ENCODE results near the gene ZBED2.
"Not testable (repeated sequence)": the region's sequence is repeated elsewhere in the genome, so short reads cannot be mapped to it uniquely, and the experiment has no call there.

The ZBED2 gene, protein sequence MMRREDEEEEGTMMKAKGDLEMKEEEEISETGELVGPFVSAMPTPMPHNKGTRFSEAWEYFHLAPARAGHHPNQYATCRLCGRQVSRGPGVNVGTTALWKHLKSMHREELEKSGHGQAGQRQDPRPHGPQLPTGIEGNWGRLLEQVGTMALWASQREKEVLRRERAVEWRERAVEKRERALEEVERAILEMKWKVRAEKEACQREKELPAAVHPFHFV

DNA sequence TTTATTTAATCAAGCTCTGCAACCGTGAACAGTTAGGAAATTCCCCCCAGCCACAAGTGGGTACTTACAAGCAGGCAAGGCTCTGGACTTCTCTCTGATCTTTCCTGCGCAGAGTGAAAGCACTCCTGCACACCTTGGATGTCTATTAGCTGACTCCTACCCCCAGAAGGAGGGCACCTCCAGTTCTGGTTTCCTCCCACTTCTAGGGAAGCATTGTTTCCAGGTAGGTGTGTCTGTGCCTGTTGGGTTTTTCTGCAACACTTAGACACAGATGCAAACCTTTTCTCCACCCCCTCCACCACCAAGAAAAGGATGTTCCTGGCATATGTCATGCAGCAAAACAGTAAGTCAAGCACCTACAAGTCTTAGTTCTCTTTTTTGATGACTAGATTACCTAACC lies at the start of gene ZBED2:
Gene ZBED2, minus strand, starts transcription at position 115 of the 400 bp plus-strand sequence. CDS start 1,145 bp downstream, outside the sequence.
- DNase-seq (ENCODE audit: low read depth): no peak

DNA sequence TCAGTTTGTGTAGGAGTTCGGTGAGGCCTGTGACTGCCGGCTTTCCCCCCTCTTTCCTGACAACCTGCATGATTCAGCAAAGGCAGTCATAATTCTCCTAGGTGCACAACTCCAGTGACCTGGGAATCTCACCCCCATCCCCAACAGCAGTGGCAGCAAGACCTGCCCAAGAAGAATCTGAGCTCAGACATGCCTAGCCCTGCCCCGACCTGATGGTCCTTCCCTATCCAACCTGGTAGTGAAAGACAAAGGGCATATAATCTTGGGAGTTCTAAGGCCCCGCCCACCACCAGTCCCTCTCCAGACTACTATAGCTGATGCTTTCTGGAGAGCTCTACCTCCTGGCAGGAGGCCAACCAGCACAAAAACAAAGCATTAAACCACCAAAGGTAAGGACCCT lies 44.2 kb upstream of the ZBED2 start:
- no peak for DNase-seq (ENCODE audit: low read depth)

DNA sequence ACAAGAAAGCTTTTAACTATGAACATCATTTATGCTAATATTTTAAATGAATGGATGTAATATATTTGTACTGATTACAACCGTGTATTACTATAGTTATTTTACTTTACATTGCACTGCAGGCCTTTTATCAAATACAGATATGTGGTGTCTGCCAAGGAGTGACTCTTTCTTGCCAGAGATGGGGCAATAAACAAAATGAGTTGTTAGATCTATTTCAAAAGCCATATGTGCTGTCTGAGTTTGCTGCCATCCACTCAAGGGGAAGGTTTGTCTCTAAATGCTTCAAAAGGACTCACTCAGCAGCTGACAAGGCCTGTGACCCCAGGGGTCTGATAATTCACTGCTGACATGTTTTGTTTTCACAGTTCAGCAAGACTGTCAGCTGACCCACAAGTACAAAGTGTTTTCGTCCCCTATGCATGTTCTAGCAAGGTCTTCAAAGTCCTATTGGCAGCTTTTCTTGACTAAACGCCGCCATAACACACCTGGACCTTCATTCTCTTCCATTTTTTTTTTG lies 41.3 kb upstream of the ZBED2 start:
- DNase-seq (ENCODE audit: low read depth): no peak

DNA sequence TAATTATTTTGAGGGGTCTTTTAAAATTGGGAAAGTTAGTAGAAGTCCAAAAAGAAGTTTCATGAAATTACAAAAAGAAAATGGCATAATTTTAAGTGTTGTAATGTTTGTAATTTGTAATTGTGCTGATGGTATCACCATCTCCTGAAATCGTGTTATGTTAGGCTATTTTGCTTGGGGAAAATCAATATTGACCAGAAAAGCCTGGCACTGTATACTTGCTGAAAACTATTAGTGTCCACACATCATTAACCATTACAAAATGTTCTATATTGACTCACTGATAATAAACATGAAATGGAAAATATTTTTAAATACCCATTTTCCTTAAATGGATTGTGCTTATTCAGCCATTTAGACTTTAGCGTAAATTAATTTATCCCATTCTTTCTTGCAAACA lies 40.3 kb upstream of the ZBED2 start:
- no peak for DNase-seq (ENCODE audit: low read depth)

DNA sequence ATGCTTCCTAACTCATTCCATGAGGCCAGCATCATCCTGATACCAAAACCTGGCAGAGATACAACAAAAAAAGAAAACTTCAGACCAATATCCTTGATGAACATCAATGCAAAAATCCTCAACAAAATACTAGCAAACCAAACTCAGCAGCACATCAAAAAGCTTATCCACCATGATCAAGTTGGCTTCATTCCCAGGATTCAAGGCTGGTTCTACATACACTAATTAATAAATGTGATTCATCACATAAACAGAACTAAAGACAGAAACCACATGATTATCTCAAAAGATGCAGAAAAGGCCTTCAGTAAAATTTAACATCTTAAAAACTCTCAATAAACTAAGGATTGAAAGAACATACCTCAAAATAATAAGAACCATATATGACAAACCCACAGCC lies 35.5 kb upstream of the ZBED2 start:
- not testable (repeated sequence) for DNase-seq (ENCODE audit: low read depth)

DNA sequence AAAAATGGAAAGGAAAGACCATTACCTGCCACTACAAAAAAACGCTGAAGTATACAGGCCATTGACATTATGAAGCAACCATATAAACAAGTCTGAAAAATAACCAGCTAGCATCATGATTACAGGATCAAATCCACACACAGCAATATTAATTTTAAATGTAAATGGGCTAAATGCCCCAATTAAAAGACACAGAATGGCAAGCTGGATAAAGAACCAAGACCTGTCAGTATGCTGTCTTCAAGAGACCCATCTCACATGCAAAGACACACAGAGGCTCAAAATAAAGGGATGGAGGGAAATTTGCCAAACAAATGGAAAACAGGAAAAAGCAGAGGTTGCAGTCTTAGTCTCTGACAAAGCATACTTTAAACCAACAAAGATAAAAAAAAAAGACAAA lies 33.9 kb upstream of the ZBED2 start:
- DNase-seq (ENCODE audit: low read depth): not testable (repeated sequence)

DNA sequence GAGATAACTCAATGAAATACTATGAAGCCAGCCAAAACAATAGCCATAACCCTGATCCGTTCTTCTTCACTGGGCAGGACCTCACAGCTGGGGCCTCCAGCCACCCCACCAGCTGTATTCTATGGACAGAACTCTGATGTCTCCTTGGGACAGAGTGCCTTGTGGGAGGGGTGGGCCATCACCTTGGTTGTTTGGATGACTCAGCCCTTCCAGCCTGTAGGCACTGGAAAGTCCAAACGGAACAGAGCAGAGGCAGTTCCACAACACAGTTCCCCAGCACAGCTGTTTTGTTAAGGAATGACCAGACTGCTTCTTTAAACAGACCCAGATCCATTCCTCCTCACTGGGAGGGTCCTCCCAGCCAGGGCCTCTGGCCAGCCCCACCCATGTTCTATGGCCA lies 31.9 kb upstream of the ZBED2 start:
- no peak for DNase-seq (ENCODE audit: low read depth)

DNA sequence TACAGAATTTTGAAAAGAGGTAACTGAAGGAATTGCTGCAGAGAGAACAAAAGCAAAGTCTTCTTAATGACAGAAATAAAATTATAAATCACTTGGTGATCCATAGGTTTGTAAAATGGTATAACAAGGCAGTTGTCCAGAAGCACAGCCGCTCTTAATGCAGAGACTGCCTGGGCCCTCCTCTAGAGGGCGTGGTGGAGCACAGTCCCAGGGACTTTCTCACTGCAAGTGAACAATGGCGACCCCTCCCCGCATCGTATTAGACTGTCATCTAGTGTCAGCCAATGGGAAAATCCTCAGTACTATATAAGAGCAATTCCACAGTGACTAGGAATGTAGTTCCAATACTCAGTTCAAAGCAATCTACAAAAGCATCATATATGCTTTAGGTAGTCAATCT lies 26.4 kb upstream of the ZBED2 start:
- DNase-seq (ENCODE audit: low read depth): no peak

DNA sequence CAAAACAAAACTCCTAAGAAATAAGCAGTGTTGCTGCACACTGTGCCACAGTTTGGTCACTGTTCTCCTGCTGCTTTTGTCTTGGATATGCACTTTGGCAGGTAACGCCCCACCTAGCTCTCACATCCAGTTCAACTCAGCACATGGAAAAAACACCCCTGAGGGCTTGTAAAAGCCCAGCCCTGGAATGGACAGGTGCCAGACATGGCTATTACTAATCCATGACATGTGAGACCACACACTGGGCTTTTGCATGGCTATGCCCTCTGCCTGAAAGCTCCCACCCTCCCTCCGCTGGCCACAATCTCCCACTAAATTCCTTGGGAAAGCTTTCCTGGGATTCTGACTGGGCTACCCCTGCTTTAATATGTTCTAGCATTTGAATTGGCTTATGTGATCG lies 24.7 kb upstream of the ZBED2 start:
- DNase-seq (ENCODE audit: low read depth): no peak

DNA sequence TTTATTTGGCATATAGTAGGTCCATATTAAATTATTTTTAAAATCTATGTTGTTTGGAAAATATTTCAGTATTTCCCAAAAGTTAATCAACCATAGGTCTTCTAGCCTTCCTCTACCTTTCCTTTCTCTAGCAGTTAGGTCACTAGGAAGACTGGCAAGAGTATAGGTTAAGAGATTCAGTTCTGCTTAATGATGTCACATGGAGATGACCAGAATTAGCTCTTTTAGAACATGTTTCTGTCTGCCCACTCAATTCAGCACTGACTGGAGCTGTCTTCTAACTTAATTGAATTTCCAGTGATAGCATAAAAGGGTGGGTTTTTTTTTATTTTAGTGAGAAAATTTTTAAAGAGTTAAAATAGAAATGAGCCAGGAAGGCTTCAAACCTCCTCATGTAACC lies 23.8 kb upstream of the ZBED2 start:
- DNase-seq (ENCODE audit: low read depth): no peak

DNA sequence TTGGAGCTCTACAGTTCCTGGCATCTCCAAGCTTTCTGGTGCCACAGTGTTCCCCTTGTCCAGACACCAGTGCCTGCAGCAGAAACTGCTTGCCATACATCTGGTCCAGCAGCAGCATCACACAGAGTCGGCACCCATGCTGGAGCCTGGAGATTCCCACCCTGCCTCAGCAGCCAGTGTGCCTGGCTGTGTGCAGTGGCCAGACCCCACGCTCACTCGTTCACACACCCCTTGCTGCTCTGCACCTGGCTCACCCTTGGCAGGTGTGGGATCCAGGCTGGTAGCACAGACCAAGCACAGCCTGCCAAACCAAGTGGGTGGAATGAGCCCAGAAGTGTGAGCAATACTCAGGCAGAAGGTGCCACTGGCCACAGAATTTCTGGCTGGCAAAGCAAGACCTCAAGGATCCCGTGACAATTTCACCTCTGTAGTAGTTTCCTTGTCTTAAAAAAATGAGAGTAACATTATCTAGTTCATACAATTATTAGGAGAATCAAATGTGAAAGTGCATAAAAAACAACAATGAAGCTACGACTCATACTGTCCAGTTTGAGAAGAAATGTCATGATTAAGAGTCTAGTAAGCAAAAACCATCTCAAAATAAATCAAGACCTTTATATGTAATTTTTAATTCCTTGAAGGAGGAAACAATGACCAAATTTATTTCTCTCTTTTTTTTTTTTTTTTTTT lies 22.9 kb upstream of the ZBED2 start:
- DNase-seq (ENCODE audit: low read depth): no peak

DNA sequence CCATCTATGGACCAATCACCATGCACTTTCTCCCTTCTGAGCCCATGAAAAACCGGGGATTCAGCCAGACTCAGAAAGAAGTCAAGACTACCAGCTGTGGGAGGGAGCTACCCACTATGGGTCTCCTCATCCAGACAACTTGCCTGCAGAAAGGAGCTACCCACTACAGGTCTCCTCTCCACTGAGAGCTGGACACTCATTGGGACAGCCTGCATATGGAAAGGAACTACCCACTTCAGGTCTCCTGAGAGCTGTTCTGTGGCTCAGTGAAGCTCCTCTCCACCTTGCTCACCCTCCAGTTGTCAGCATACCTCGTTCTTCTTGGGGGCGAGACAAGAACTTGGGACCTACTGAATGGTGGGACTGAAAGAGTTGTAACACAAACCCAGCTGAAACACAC lies 22.3 kb upstream of the ZBED2 start:
- no peak for DNase-seq (ENCODE audit: low read depth)

DNA sequence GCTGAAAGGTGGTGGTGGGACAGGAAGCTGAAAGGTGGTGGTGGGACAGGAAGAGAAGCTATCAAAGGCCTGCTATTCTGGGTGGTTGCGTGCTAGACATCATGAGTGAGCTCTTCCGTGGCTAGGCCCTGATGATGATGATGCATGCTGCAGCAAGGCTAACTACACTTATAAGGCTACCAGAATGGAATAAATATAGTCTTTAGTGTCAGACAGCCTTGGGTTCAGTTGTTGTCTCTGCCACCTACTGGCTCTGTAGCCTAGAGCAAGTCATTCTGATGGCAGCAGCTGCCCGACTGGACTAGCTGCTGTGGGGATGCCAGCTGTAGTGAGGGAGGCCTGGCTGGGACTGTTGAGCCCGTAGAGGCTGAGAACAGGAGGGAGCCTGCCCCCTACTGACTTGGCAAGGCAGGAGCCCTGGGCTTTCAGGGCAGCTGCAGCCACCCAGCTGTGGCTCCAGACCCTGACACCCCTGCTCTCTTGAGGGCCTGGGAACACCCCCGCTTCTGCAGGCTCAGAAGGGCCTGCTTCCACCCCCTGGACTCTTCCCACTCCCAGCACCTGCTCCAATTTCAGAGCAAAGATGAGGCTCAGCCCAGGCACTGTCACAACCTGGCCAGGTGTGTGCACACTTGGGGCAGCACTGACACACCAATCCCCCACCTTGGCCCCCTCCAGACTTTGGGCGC lies 21.4 kb upstream of the ZBED2 start:
- DNase-seq (ENCODE audit: low read depth): no peak

DNA sequence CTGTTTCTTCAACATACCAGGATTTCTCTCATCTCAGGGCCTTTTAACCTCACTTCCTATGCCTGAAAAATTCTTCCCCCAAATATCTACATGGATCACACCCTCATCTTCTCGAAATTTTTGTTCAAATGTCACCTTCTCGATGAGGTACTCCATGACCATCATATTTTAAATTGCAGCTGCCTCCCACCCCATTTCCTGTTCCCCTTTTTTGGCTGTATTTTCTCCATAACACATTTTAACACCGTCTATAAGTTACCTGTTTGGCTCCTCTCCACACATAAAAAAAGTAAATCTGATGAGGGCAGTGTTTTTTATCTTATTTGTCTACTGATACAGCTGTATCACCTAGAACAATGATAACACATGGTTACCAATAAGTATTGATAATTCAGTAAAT lies 20.7 kb upstream of the ZBED2 start:
- no peak for DNase-seq (ENCODE audit: low read depth)

DNA sequence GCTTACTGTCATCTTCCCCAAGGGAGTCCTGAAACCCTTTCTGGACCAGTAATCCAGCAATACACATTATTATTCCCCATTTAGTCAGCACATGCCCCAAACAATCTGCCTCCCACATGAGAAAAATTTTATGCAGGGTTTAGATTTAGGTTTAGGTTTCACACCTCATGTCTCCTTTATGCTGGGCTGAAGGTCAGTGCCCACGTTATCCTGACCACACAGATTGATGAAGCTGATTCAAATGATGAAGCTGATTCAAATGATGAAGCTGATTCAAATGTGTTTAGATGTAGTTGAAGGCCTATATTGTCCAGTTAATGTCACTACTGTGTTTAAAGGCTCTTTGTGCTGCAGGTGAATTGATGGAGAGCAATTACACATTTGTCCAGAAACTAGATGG lies 18.1 kb upstream of the ZBED2 start:
- DNase-seq (ENCODE audit: low read depth): no peak

DNA sequence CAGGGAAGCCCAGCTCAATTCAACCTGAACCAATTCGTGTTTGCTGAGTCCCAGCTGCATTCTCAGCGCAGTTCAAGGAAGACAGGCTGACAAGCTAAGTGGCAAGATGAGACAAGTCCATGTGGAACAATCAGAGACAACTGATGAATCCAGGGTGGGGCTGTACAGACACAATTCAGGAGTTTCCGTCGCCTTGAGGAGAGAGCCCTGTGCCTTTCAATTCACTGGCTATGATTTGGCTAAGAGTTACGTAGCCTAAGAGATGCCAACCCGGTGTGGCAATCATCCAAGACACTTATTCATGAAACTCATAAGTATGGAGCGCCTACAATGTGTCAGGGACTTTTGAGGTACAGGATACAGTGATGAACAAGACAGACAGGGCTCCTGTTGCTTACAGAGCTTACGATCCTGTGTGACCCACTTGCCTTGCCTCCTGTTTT lies 15.5 kb upstream of the ZBED2 start:
- DNase-seq (ENCODE audit: low read depth): no peak

DNA sequence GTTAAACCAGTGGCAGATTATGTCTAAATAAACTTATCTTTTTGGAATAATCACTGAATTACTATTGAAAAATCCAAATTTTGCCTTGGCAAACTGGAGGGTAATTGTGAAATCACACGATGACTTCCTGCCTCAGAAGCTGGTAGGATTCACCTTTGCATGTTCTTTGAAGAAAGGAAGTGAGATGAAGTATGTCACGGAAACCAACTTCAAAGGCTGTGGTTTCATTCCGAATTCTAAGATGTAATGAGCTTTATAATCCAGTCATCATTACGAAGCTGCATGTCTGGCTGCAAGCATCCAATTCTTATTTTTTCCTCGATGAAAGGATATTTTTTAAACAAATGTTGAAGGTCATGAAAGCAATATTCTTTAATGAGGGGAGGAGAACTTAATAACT lies 15.0 kb upstream of the ZBED2 start:
- no peak for DNase-seq (ENCODE audit: low read depth)

DNA sequence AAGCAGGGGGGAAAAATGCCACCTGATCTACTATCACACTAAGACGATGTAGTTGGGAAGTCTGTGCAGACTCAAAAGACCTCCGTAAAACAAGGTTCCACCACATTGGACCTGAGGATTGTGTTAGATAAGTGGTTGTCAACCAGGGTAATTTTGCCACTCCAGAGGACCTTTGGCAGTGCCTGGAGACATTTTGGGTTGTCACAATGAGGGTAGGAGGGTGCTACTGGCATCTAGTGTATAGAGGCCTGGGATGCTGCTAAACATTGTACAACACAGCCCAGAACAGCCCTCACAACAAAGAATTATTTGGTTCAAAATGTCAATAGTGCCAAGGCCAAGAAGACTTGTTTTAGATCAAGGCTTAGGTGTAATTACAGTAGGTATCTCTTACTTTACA lies 14.6 kb upstream of the ZBED2 start:
- DNase-seq (ENCODE audit: low read depth): no peak

DNA sequence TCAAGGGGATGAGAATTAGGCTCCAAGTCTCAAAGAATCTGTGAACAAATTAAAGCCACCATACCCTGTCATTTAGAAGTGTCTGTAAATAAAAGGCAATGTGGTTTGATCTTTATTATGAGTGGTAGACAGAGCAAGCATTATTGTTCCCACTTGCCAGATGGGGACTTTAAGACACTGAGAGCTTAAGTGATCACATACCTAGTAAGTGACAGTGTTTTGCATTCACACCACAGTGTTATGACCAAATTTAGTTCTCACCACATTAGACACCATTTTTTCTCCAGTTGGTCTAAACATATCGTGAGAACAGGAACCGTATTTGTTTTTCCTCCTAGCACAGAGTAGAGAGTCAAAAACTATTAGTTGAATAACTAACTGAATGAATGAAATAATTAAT lies 13.2 kb upstream of the ZBED2 start:
- DNase-seq (ENCODE audit: low read depth): no peak

DNA sequence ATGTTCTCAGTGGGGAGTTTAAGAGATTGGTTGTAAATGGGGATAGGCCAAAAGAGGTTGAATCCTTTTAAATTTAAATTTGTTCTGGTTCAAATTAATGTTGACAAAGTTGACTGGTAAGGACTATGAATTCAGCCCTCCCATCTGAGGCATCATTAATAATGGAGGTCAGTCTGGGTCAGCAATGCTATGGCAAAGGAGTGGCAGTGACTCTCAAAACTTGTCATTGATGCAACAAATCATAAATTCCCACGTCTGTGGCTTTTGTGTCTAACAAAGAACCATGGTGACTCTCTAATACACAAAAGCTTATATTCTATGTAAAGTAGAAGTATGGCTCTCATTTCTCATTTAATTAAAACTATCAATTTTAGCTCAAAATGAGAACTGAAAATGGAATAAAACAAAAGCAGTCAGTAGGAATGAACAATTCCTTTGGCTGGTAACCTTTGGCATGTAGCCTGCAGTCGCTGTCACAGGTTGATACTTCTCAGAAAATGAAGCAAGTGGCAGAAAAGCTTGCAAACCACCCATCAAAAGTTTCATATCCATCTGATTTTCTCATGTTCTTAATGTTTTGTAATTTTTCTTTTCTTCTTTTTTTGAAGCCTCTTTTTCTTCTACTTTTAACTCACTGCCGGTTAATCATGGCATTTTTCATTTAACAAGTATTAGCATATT lies 12.2 kb upstream of the ZBED2 start:
- DNase-seq (ENCODE audit: low read depth): no peak

DNA sequence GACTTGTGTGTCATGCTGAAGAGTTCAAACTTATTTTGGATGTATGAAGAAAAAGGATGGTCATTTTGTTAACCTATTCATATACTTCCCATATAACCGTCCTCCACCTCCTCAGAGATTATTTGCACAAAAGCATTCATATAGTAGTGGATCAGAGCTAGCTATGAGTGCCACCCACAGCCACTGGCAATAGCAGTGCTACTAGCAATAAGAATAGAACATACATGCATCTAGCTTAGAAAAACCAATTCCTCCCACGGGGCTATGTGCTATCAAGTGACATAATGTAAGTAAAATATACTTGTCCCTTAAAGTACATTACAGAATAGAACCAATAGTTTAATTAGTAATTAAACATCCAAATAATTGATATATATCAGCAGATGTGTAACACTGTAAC lies 10.3 kb upstream of the ZBED2 start:
- DNase-seq (ENCODE audit: low read depth): no peak

DNA sequence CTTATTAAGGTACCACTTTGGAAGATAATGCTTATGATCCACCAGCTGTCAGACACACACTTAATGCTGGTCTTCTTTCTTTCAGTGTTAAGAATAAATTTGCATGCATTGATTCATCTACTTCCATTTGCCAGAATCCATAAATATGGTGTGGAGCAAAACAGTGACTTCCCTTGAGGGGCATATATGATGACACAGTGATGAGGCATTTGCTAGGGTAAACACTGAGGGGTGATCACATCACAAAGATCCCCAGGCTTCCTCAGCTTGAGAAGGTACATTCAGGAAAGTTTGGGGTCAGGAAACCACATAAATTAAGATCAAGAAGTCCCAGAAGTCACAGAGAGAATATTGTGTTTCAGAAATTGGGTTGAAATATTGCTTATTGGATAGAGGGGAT lies 9.9 kb upstream of the ZBED2 start:
- DNase-seq (ENCODE audit: low read depth): no peak

DNA sequence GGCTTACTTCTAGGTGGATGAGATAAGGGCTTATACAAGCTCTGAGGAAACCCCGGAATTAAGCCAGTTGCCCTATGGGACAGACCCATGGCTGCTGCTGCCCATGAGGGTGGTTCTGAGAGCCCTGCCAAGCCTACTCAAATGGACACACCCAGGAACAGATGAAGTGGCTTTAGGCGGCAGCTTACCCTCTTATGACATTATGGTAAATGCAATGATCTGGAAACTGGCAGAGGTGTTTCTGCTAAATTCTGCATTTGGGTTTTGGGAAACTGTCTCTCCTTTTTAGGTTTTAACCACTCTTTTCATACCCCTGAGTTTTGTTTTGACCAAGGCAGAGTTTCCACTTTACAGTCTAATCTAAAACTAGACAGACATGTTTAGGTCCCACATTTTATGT lies 9.0 kb upstream of the ZBED2 start:
- no peak for DNase-seq (ENCODE audit: low read depth)

All from stimulated activated CD8-positive, alpha-beta memory T cell treated with anti-CD3 and anti-CD28 coated beads, Interleukin-15, amount 100 ng/mL, for 1 hour (primary cell).